Right renal pelvis (tissue), 4 donors: ENCODE results near the gene FRMPD4. TPM values are rescaled to one million over a fixed set of nuclear protein-coding genes. Genes with fewer than 3 reads are reported as not detected.
A peak's percentile ranks its signal among the peaks of the same experiment; 100 is the strongest.

Source experiments
- DNase-seq, 4 donors: peaks; one replicate each; pipeline ENCODE4 v3.0.0-alpha.2; 2013; ENCODE audit warnings: low read depth in 4 of 4, low spot score in 3 of 4, missing footprints in 1 of 4
- polyA plus RNA-seq, 4 donors: library from polyadenylated mRNA; unstranded; fragments of 120-200 nt; gene quantifications; one replicate each; pipeline ENCODE4 v1.2.1, GENCODE V29; 2013; ENCODE audit not compliant: insufficient read length in 4 of 4

Gene FRMPD4
- polyA plus RNA-seq, 4 donors = 0.10 to 0.25 (median 0.16) TPM

DNA sequence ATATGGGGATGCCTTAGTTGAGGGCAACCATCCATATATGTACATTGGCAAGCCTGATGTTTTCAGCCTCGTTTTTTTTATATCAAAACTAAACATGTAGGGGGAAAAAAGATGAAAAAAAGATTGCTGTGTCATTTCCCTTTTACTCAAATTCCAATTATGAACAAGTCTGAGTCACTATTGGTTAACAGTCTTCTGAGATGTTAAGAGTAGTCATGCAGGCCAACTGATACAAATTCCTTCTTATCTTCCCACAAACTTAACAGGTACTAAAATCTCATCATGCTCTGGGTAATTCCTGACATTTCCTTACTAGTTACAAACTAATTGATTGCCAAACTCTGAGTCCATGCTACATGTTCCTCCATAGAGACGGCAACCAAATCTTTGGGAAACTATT, 222.1 kb downstream of the FRMPD4 start:
- DNase-seq = no peak

DNA sequence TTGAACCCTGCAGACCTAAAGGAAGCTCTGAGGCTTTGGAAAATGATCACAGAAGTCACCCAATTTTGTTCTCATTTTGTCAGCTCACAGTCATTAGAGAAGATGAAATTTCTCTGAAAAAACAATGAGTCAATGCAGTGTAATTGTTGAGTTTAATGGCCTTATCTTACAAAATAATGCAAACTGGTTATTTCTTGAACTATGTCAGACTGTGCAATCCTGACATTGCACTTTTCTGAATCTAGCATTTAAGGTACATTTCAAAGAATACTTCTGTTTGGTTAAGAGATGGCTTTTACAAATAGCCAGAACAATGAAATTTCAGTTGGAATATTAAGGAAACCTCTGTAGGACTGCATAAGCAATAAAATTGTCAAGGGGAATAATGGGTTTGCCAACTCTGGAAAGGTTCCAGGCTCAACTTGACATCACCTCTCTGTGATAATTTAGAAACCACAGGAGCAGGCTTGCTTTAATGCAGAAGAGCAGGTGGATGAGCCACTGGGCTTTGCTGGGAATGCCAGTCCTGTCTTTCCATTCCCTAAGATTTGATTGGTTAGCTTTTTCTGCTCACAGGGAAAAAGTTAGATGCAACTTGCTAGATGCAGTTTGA, 222.8 kb downstream of the FRMPD4 start:
- DNase-seq = no peak

DNA sequence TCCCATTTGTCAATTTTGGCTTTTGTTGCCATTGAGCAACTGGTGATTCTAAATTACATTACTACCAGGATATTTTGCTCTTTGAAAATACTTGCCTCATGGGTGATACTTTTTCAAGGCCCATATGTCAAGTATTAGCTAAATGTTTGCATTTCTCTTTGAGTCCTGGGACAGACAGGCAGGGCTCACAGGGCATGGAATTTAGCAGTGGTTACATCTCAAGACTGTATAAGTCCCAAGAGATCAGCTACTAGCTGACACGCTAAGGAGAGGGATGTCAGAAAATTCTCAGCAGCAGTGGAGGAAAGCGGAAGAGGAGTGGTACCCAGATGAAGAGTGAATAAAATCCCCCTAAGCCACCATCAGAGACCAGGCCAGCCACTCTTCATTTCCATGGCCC, 224.9 kb downstream of the FRMPD4 start:
- no peak for DNase-seq

DNA sequence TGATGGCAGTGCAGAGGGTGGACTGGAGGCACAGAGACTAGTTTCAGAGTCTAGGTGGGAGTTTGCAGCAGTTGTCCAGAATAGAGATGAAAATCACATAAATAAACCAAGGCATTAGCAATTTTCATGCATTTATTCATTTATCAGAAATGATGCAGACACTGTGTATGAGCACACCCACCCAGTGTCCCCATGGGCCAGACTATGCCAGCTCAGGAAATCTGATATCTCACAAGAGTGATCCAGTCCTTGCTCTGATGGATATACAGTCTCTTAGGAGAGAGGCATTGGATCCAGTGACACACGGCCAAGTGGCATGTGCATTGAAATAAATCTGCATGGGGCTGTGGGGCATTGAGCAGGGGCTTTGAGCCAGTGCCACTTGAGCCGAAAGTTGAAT, 228.2 kb downstream of the FRMPD4 start:
- no peak for DNase-seq

DNA sequence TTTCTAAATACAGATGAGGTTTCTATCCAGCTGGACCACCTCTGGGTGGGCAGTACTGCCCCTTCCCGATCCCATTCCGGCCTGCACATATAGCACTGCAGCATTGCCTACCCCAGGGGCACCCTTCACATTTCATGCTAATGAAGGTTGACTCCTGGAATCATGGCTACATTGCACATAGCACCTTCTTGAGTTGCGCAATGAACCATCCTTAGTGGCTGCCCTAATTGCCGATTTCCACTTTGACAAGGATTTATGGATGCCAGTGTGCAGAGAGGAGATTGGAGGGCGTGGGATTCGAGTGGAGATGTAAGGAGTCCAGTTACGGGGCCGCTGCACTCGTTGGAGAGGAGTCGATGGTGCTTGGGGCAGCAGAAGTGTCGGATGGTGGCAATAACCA, 229.0 kb downstream of the FRMPD4 start:
- no peak for DNase-seq

DNA sequence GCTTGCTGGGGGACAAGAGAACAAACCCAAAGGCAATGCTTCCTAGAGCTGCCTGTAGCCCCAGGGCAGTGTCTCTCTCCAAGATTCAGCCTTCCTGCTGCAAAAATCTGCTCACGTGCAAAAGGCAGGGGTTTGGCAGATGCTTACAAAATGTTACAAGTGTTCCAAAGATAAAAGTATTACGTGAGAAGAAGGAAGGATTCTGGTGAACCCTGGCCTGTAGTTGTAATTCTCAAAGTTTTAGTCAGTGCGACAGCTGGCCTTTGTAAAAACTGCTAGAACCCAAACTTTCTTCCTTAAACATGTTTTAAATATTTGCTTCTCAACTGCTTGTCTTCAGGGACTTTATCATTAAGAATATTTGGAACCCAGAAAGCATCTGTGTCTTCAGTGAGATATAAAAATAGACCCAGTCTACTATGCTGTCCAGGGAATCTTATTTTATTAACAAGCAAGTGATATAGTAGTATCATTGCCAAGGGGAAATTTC, 232.3 kb downstream of the FRMPD4 start:
- DNase-seq = no peak

DNA sequence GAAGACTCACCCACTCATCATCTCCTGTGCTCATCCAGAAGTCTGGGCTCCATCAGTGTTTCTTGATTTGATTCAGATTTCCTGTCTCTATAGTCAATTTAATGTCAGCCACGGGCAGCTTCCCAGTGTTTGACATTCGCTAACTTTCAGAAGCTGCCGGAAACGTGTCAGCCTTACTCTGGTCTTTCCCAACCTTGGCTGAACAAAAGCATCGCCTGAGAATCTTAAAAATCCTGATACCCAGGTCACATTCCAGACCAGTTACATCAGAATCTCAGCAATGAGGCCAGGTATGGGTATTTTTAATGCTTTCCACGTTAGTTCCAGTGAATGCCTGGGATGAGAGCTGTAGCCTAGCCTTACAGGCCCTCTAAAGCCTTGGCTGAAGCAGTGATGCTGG, 233.8 kb downstream of the FRMPD4 start:
- DNase-seq = no peak

DNA sequence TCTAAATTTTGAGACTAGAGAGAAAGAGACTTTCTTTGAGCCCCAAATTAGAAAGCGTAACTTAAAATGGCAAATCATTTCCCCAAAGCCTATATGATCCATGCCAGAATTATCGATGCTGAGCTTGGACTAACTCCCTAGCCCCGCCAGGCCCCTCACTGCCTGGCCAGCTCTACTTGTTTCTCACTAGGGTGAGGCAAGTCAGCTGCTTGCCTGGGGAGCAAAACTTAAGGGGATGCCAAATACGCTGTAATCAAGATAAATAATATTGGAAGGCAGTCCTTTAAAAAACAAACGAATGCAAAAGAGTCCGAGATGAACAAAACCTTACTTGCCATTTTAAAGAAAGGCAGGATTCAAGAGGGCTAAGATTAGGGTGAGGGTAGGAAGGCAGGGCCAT, 236.0 kb downstream of the FRMPD4 start:
- DNase-seq = no peak

DNA sequence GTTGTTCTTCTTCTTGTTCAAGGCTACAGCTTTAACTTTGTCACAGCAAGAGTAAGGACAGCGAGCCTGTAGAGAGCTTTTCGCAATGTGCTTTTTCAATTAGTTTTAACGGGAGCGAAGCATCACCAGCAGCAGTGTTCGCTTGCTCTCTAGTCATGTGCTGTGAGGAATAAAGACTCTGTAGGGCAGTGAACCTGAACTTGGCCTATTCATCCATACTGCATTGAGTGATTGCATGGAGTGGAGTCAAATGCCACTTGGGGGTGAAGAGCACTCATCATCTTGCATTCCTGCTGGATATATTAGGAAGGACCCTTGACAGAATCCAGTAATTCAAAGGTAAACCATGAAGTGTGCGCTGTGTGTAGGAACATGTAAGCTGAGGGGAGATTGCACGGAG, 240.0 kb downstream of the FRMPD4 start:
- peak in 1 of 4 donors; percentile 15 for DNase-seq

DNA sequence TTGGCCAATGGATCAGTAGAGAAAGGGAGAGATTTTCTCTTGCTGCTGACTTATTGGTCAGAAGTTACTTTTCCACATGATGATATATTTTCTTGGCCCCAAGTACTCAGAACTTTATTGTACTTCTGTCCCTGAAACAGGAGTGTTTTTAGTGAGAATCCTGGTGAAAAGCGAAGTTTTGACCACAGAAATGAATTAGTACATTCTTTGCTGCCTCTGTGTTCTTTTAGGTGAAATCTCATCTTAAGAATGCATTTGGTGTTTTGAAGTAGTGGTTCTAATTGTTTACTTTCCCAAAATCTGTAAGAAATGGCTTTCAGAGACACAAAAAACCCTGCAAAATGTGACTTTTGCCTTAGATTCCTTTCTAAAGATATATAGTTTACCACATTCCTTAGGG, 240.4 kb downstream of the FRMPD4 start:
- no peak for DNase-seq

DNA sequence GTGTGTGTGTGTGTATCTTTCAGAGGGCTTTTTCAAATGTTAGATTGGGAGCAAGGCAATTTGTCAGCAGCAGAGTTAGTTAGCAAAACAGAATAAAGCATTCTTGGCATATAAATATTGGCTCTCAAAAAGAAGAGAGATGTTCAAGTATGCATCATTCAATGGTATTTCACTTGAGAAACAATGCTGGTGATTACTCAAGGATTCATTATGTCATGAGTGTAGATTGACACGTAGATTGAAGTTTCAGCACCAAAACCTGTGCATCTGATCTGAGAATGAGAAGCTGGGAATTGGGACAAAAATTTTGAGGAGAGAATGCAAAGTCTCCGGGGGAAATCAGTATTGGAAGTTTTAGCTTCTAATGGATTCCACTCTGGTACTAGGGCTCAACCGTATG, 241.4 kb downstream of the FRMPD4 start:
- DNase-seq = no peak

DNA sequence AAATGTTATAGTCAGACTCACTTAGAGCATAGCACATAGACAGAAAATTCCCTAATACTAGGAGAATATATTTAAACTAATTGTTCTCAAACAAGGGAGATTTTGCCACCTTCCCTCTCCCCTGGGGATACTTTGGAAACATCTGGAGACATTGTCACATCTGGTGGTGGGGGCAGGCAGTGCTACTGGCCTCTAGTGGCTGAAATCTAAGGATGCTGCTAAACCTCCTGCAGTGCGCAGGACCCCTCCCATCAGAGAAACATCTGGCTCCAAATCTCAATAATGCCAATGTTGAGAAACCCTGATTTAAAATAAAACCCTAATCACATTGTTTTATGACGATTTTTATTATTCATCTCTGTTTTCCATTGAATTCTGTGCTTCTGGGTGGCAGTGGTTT, 244.9 kb downstream of the FRMPD4 start:
- no peak for DNase-seq

DNA sequence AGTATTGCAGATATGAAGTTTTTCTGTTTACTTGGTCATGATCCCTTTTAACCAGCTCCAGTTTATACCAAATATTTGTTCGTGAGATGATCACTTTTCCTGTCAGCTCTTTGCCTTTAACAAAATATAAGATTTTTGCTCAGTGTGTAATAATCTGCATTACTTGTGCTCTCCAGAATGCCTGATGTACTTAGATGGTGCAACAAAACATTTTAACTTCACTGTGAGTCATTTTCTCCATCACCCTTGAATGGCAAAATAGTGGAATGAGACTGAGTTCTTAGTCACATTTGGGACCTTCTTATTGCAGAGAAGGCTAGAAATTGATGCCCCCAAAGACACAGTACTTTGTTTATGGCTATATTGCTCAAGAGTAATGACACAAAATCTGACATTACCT, 252.0 kb downstream of the FRMPD4 start:
- no peak for DNase-seq

DNA sequence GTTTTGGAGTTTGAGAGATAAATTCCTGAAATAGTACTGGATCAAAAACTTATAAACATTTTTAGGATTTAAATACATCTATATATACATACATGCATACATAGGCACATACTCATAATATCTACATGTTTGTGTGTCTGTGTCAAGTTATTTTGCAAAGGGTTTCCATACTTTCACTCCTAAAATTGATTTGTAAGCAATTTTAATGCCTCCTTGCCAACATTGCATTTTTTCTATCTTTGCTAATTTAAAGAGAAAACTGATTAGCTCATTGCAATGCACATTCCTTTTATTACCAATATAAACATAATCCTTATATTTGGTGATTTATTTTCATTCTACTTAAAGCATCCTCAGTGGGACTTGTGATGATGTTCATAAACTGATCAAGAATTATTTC, 258.3 kb downstream of the FRMPD4 start:
- DNase-seq = no peak

DNA sequence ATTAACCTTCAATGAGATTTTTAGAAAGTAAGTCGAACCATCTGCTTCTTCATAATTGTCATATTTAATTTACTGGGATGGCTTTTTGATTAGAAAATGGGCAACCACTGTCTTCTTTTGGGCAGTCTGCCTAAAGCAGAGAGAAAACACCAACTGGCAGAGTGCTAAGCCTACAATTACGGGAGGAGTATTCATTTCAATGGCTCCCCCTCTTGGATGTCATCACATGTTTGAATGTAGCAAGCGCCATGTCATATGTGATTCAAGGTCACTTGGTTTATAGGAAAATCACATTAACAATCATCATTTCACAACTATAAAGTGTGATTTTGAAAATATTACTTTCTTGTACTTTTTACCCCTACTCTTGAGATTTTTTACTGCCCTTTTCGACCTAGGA, 261.9 kb downstream of the FRMPD4 start:
- DNase-seq = no peak

DNA sequence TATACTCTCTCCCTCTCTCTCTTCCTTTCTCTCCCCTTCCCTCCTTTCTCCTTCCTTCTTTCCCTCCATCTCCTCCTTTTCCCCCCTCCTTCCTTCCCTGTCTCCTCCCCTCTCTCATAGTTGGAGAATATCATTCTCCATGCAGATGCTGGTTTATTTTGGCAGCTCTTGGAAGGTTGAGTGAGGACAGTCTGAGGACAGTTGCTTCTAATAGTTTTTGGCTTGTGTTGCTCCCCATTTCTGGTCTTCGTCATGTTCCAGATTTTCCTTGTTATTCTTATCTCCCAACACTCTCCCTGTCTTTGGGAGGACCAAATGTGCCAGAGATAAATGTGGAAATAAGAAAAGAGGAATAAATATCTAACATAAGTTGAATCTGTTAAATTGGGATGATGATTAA, 263.0 kb downstream of the FRMPD4 start:
- DNase-seq = peak in 1 of 4 donors; percentile 5

DNA sequence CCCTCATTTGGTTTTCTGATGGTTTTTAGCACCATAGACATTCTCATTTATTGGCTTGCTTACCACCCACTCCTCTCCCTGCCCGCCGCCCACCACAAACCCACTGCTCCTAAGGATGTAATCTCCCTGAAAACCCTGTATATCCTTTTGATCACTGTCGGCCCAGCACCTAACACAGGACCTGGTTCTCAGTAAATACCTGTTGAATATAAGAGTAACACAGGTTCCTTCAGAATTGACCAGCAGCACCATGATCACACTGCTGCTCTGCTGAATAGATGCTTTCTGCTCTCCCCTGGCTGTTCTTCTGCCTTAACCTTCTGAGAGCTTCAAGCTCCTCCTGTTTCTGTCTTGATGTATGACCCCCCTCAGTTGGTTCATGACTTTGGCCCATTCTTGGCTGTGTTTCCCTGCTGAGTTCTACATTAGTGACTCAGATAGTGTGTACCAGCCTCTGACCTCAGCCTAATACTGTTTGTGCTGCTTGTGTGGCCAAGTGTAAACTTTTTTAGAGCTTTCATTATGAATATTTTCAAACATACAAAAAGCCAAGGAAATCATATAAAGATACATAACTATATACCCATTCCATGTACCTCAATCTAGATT, 265.3 kb downstream of the FRMPD4 start:
- no peak for DNase-seq

DNA sequence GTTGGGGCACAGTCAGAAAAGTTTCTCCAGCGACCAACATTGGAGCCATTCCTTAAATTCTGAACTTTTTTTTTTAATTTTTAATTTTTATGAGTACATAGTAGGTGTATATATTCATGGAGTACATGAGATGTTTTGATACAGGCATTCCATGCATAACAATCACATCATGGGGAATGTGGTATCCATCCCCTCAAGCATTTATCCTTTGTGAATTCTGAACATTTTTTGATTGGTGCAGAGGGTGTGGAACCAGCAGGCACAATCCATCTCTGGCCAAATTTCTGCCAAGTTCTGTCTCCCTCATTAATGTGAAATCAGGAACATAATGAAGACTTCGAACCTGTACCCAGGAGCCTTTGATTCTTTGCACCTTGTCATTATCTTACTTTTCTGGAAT, 267.0 kb downstream of the FRMPD4 start:
- DNase-seq = no peak

DNA sequence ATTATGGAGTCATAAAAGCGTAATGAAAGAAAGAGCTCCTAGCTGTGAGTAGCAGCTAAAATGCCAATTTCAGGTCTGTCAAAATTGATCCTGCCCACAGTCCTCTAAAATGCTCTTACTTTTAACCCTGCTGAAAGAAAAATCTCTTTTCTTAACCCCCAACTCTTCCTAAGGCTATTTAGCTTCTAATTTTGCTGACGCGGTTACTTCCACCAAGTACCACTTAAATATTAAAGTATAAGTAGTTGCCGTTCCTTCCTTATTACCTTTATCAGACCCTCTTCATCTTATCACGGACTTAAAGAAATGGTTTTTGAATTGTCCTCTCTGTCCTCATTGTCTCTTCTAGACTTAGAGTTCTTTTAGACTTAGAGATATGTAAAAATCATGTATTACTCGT, 272.2 kb downstream of the FRMPD4 start:
- no peak for DNase-seq

DNA sequence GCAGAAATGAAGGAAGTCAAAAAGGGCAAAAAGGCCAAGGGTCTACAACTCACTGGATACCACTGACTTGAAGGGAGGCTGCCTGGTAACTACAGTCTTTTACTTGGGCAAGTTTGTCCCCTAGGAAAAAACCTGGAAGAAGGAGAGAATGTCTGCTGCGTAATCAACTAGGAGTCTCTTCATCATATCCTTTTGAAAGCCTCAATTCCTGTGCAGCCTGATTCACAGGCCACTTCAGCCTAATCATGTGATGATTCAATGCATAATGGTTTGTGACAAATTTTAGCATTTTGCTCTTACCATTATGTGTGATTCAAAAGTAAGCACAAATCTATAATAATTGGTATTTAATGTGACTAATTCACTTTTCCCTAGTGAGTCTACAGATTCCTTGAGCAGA, 273.6 kb downstream of the FRMPD4 start:
- DNase-seq = no peak

DNA sequence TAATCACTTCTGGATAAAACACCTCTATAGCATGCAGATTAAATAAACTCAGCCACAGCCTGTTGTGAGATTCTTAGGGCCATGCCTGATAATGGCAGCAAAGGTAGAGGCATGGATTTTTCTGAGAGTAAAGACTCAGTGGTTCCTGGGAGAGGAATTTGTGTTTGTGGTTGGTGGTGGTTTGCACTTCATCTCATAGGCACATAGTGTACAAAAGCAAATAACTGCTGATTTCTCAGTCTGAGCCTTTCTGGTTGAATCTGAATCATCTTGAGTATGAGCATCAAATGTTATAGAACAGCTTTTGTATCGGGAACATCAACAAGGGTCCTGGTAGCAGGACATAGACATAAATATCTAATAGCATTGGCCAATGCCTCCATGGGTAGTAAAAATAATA, 274.3 kb downstream of the FRMPD4 start:
- DNase-seq = no peak

DNA sequence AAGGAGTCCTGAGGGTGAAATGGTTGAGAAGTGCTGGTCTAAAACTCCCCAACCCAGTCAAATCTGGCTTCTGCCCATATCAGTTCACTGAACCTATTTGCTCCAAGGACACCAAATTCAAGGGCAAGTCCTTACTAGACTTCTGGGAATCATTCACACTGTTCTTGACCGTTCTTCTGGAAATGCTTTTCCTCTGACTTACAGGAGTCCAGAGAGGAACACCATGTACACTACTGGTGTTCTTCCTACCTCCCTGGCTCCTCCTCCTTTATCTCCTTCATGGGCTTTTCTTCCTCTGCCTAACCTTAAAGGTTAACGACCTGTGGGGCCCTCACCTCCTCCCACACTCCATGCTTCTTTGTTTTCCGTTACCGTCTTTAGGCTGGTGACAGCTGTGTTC, 281.3 kb downstream of the FRMPD4 start:
- no peak for DNase-seq

DNA sequence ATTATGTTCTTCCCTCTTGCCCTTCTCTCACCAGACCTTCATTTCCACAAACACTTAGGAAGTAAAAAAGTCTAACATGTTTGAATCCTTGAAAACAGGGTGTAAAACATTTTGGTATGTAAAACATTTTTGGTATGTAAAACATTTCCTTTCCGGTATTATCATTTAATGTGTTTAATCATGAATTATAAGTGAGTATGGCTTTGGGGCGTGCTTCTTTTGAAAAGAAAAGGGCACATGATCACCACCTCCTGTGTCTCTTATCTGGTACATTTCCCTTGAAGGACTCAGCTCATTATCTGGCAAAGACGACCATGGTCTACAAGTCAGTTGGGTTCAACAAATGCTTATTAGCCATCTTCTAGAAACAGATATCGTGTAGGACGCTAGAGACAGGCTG, 283.6 kb downstream of the FRMPD4 start:
- no peak for DNase-seq
